ENCODE data around the gene RASSF5.

RASSF5 gene

GRCh38 chr1:206512851-206513180 lies 5.5 kb downstream of the RASSF5 start:
- DNase-seq (ENCODE audit: low spot score): no peak
- Histone ChIP-seq H3K27ac (peak overlapping the region in 1 of 2 donors; percentile 74), H3K4me3 (no peak overlapping the region)
- TF ChIP-seq CTCF (IDR thresholded peaks at IDR 0.05): no peak

- TF ChIP-seq CTCF (IDR thresholded peaks at IDR 0.05): no peak
- DNase-seq (ENCODE audit: low spot score): peak; percentile 92
- Histone ChIP-seq H3K27ac (peak overlapping the region; percentile 53 to 74), H3K4me3 (no peak overlapping the region)
These were observed 6.2 kb downstream of the RASSF5 start for GRCh38 chr1:206513312-206514111.

- no peak for TF ChIP-seq CTCF (IDR thresholded peaks at IDR 0.05)
- no peak overlapping the region for H3K27ac ChIP-seq
- no peak overlapping the region for H3K4me3 ChIP-seq
- no peak for DNase-seq (ENCODE audit: low spot score)
These were observed 7.6 kb downstream of the RASSF5 start for GRCh38 chr1:206514813-206515387.

- no peak for DNase-seq (ENCODE audit: low spot score)
- Histone ChIP-seq H3K4me3 (no peak overlapping the region), H3K27ac (no peak overlapping the region)
- no peak for TF ChIP-seq CTCF (IDR thresholded peaks at IDR 0.05)
These were observed 9.3 kb downstream of the RASSF5 start for GRCh38 chr1:206516728-206516990.

GRCh38 chr1:206517784-206518183 lies 10.5 kb downstream of the RASSF5 start:
- no peak for DNase-seq (ENCODE audit: low spot score)
- no peak overlapping the region for H3K27ac ChIP-seq
- no peak overlapping the region for H3K4me3 ChIP-seq
- no peak for TF ChIP-seq CTCF (IDR thresholded peaks at IDR 0.05)

- no peak overlapping the region for H3K27ac ChIP-seq
- no peak for TF ChIP-seq CTCF (IDR thresholded peaks at IDR 0.05)
- H3K4me3 ChIP-seq: no peak overlapping the region
- no peak for DNase-seq (ENCODE audit: low spot score)
These were observed 10.9 kb downstream of the RASSF5 start for GRCh38 chr1:206518206-206518605.

- DNase-seq (ENCODE audit: low spot score): no peak
- Histone ChIP-seq H3K27ac (no peak overlapping the region), H3K4me3 (no peak overlapping the region)
- no peak for TF ChIP-seq CTCF (IDR thresholded peaks at IDR 0.05)
These were observed 11.4 kb downstream of the RASSF5 start for GRCh38 chr1:206518743-206519142.
